Gastrocnemius medialis (tissue), 4 donors: ENCODE results near the gene TLR6. TPM values are rescaled to one million over a fixed set of nuclear protein-coding genes. Genes with fewer than 3 reads are reported as not detected.
A peak's percentile ranks its signal among the peaks of the same experiment; 100 is the strongest.

ENCODE experiments used
- ATAC-seq, 2 donors: fragments of 150-250 bp; one replicate each; pipeline ENCODE4 v1.9.1; 2016
- DNase-seq, 2 donors: peaks; one replicate each; pipeline ENCODE4 v3.0.0-alpha.2; 2019
- H3K27ac ChIP-seq, 4 donors: fragments of 200-600 bp; sonication (generic); 1 replicate in 1 of 4; 2 replicates in 3 of 4; pipeline ENCODE4 v1.5.1; 2016 to 2018; ENCODE audit warnings: mild to moderate bottlenecking in 2 of 4, moderate library complexity in 1 of 4
- H3K27me3 ChIP-seq, 3 donors: fragments of 200-600 bp; sonication (generic) in 2 of 3; 1 replicate in 1 of 3; 2 replicates in 2 of 3; pipeline versions ENCODE4 v1.5.1 to v1.6.0; 2016 to 2019; ENCODE audit warnings: mild to moderate bottlenecking in 1 of 3, moderate library complexity in 1 of 3
- H3K36me3 ChIP-seq, 2 donors: fragments of 200-600 bp; sonication (generic) in 1 of 2; one replicate each; pipeline ENCODE4 v1.5.1; 2017 to 2018
- H3K4me1 ChIP-seq, 2 donors: fragments of 200-600 bp; sonication (generic) in 1 of 2; one replicate each; pipeline ENCODE4 v1.5.1; 2016 to 2017; ENCODE audit warnings: mild to moderate bottlenecking in 2 of 2
- H3K4me3 ChIP-seq, 4 donors: fragments of 200-600 bp; sonication (generic) in 3 of 4; 1 replicate in 1 of 4; 2 replicates in 3 of 4; pipeline ENCODE4 v1.5.1; 2016 to 2019; ENCODE audit warnings: mild to moderate bottlenecking in 2 of 4
- H3K9me3 ChIP-seq, 3 donors: fragments of 200-600 bp; sonication (generic) in 2 of 3; 1 replicate in 1 of 3; 2 replicates in 2 of 3; pipeline ENCODE4 v1.5.1; 2016 to 2019
- CTCF ChIP-seq, 5 experiments: fragments of 450-650 bp in 3 of 5; fragments of 200-600 bp in 2 of 5; sonication (generic) in 2 of 5; IDR thresholded peaks in 4 of 5; conservative IDR thresholded peaks in 1 of 5; 1 replicate in 4 of 5; 2 replicates in 1 of 5; pipeline ENCODE4 v1.5.1; 2016 to 2019; ENCODE audit warnings: antibody characterized with exemption in 5 of 5, mild to moderate bottlenecking in 3 of 5, moderate library complexity in 3 of 5
- POLR2A ChIP-seq, 2 donors: fragments of 450-650 bp; IDR thresholded peaks; one replicate each; pipeline ENCODE4 v1.6.1; 2017; ENCODE audit warnings: antibody characterized with exemption in 2 of 2, mild to moderate bottlenecking in 2 of 2, moderate library complexity in 2 of 2
- in situ Hi-C, 4 donors: fragments of 200-750 bp; cut with MboI; loops; one replicate each; pipeline versions ENCODE4 v1.15.0 to v1.8.0; 2017; ENCODE audit warnings: low sequenced_read_pairs in 4 of 4
- intact Hi-C: fragments of 100-400 bp; cut with DNase I; formaldehyde crosslinking; loops from one replicate; pipeline ENCODE4 v1.15.1; 2023; ENCODE audit warnings: low total_unique reads
- total RNA-seq, 4 donors: library from RNA; depleted of rRNA; stranded (reverse); fragments of >200 nt; gene quantifications; one replicate each; pipeline versions ENCODE4 v1.1.0 to v1.2.3, GENCODE V29; 2016

Gene TLR6
- total RNA-seq, 4 donors from 2014 or later: 0.29 to 0.75 (median 0.48) TPM

DNA sequence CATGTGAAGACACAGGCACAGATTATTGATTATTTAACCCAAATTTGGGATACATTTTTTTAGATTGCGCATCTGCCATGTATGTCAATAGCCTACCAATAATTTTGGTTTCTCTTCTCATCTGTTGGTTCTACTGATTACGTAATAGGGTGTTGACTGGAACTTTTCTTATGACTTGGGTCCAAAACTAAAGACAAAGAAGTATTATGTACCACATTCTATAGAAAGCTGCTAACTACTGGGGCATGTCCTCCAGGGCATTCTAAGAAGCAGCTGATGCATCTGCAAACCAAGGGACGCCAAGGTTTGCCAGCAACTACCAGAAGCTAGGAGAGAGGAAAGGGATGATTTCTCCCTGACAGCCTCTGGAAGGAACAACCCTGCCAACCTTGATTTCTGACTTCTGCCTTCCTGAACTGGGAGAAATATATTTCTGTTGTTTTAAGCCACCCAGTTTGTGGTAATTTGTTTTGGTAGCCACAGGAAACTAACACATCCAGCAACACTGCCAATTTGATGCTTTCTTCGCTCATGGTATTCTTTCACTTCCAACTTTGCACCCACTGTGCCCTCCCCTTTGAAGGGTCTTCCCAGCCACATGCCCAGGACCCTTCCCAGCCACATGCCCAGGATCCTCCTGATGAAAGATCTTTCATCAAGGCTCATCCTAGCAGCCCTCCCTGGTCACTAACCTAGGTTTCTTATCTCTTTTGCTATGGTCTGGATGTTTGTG, 36.1 kb downstream of the TLR6 start:
- Histone ChIP-seq H3K4me1 (no peaks in the 10 kb centered on the region), H3K36me3 (no peaks in the 10 kb centered on the region), H3K27ac (no peak overlapping the region), H3K27me3 (no peaks in the 10 kb centered on the region), H3K9me3 (no peaks in the 10 kb centered on the region), H3K4me3 (no peak overlapping the region)
- no peak for ATAC-seq
- TF ChIP-seq POLR2A (IDR thresholded peaks at IDR 0.05): no peak
- in situ Hi-C loops (no loop called here), intact Hi-C loops (no loop called here)
- no peak for DNase-seq

GRCh38 chr4:38819569-38819968, 37.0 kb downstream of the TLR6 start:
- Histone ChIP-seq H3K27ac (no peak overlapping the region), H3K4me1 (no peaks in the 10 kb centered on the region), H3K9me3 (no peaks in the 10 kb centered on the region), H3K36me3 (no peaks in the 10 kb centered on the region), H3K27me3 (no peaks in the 10 kb centered on the region), H3K4me3 (no peak overlapping the region)
- TF ChIP-seq CTCF (IDR thresholded peaks at IDR 0.05 in 4 of 5, conservative IDR thresholded peaks at IDR 0.05 in 1 of 5) (no peak), POLR2A (IDR thresholded peaks at IDR 0.05) (no peak)
- ATAC-seq (no peak), DNase-seq (no peak)
- intact Hi-C loops (no loop called here), in situ Hi-C loops (no loop called here)

DNA sequence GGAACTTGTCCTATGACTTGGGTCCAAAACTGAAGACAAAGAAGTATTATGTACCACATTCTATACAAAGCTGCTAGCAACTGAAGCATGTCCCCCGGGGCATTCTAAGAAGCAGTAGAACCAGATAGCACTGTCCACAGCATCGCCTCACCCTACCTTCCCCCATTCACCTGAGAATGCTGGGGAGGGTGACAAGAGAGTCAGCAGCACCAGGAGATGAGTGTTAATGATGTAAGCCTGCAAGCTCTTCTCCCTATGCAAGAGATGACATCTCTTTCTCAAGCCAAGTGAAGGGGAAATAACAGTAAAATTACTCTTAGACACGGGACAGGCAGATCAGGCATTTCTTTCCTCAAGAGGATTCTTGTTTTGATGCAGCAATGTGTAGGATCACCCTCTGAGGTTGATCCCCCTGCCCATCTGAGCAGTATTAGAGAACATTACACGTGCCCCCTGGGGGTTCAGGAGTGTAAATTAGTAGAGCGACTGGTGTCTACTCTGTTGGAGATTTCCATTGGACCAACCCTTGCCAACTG, 38.1 kb downstream of the TLR6 start:
- no peaks in the 10 kb centered on the region for H3K36me3 ChIP-seq
- H3K4me3 ChIP-seq: no peak overlapping the region
- ATAC-seq (no peak), DNase-seq (no peak)
- no peaks in the 10 kb centered on the region for H3K4me1 ChIP-seq
- no peak overlapping the region for H3K27ac ChIP-seq
- no peaks in the 10 kb centered on the region for H3K27me3 ChIP-seq
- intact Hi-C loops (no loop called here), in situ Hi-C loops (no loop called here)
- TF ChIP-seq CTCF (IDR thresholded peaks at IDR 0.05 in 4 of 5, conservative IDR thresholded peaks at IDR 0.05 in 1 of 5) (no peak), POLR2A (IDR thresholded peaks at IDR 0.05) (no peak)
- H3K9me3 ChIP-seq: no peaks in the 10 kb centered on the region

DNA sequence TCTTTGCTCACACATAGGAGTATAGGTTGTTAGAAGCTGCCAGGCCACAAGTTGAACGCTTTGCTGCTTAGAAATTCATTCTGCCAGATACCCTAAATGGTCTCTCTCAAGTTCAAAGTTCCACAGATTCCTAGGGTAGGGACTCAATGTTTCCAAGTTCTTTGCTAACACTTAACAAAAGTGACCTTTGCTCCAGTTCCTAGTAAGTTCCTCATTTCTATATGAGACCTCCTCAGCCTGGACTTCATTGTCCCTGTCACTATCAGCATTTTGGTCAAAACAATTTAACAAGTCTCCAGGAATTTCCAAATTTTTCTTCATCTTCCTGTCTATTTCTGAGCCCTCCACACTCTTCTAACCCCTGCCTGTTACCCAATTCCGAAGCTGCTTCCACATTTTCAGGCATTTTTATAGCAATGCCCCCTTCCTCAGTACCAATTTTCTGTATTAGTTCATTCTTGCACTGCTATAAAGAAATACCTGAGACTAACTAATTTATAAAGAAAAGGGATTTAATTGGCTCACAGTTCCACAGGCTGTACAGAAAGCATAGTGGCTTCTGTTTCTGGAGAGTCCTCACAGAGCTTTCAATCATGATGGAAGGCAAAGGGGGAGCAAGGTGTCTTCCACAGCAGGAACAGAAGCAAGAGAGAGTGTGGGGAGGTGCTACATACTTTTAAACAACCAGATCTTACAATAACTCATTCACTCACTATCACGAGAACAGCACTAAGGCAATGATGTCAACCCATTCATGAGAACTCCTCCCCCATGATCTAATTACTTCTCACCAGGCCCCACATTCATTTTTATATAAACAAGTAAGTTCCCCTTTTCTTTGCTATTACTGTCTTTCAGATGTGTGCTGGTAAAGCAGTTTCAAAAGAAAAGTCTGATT, 40.5 kb downstream of the TLR6 start:
- DNase-seq: no peak
- Histone ChIP-seq H3K27me3 (no peaks in the 10 kb centered on the region), H3K36me3 (no peaks in the 10 kb centered on the region), H3K4me1 (no peaks in the 10 kb centered on the region), H3K27ac (no peak overlapping the region), H3K9me3 (no peaks in the 10 kb centered on the region), H3K4me3 (no peak overlapping the region)
- in situ Hi-C loops: no loop called here
- ATAC-seq: peak in 1 of 2 donors; percentile 11
- no peak for TF ChIP-seq POLR2A (IDR thresholded peaks at IDR 0.05)
- no peak for TF ChIP-seq CTCF (IDR thresholded peaks at IDR 0.05 in 4 of 5, conservative IDR thresholded peaks at IDR 0.05 in 1 of 5)
- intact Hi-C loops: no loop called here

GRCh38 chr4:38814386-38814785, 42.2 kb downstream of the TLR6 start:
- no peak for ATAC-seq
- TF ChIP-seq POLR2A (IDR thresholded peaks at IDR 0.05) (no peak), CTCF (IDR thresholded peaks at IDR 0.05 in 4 of 5, conservative IDR thresholded peaks at IDR 0.05 in 1 of 5) (no peak)
- no peaks in the 10 kb centered on the region for H3K27me3 ChIP-seq
- H3K4me3 ChIP-seq: no peak overlapping the region
- in situ Hi-C loops (no loop called here), intact Hi-C loops (no loop called here)
- H3K9me3 ChIP-seq: no peaks in the 10 kb centered on the region
- H3K36me3 ChIP-seq: no peaks in the 10 kb centered on the region
- no peak for DNase-seq
- H3K27ac ChIP-seq: no peak overlapping the region
- H3K4me1 ChIP-seq: no peaks in the 10 kb centered on the region
